ENCODE measurements around the gene ZNF185. TPM values are rescaled to one million over a fixed set of nuclear protein-coding genes. Genes with fewer than 3 reads are reported as not detected.

ZNF185 gene
- total and polyA plus RNA-seq, 9 of the 15 experiments (the other 6 are each of a cell fraction or from before 2014, with no cell fraction given), result 0.08 to 1.1 (median 0.22) TPM

- peaks cover 0 to 18% of the 10 kb centered on the region in 2 experiments; a peak in 3 of 5 replicates for H3K4me1 ChIP-seq (replicated peaks in 1 of 2; ENCODE audit: control insufficient read depth in 2 of 2, insufficient read depth in 2 of 2, low read length in 2 of 2)
- no peak overlapping the region for H3K4me2 ChIP-seq (ENCODE audit: insufficient read depth, low read length)
- no peak for FAIRE-seq
- H3K36me3 ChIP-seq (ENCODE audit: control insufficient read depth, insufficient read depth, low read length), result no peaks in the 10 kb centered on the region
- H3K9ac ChIP-seq (ENCODE audit: insufficient read depth in 1 of 2, low read depth in 2 of 2, low read length in 2 of 2), result no peak overlapping the region
- ChIA-PET CTCF (ENCODE audit: low intra/inter-chr PET ratio) (no interaction called here), POLR2A (no interaction called here)
- peaks cover 3% of the 10 kb centered on the region for H3K9me1 ChIP-seq (ENCODE audit: control insufficient read depth, insufficient read depth, low read length)
- BruUV-seq (replicated peaks), result no TSS peak
- no peak for ATAC-seq
- intact Hi-C loops (cut with micrococcal nuclease), result no loop called here
- peaks cover 13% of the 10 kb centered on the region; the same call in 1 of the 2 replicates for H4K20me1 ChIP-seq (replicated peaks; ENCODE audit: control insufficient read depth, insufficient read depth, low read length)
- no peak overlapping the region for H3K4me3 ChIP-seq
- peaks cover 23 to 71% of the 10 kb centered on the region in 2 experiments; a peak in 4 of 5 replicates for H3K27me3 ChIP-seq (ENCODE audit: control insufficient read depth in 2 of 2, insufficient read depth in 2 of 2, low read length in 2 of 2)
- no peak overlapping the region for H3K27ac ChIP-seq (ENCODE audit: extremely low read depth, low read depth, low read length)
- 2% methylated on average over 9 of the region's 15 CpGs for WGBS (ENCODE audit: insufficient coverage, low coverage, missing lambda C conversion rate)
- no peak overlapping the region for H2AFZ ChIP-seq (ENCODE audit: low read depth, low read length)
- in situ Hi-C loops (cut with MboI), result no loop called here
- no peak for DNase-seq (ENCODE audit: extremely low read depth in 1 of 4, low spot score in 3 of 4)
- H3K9me3 ChIP-seq (replicated peaks; ENCODE audit: control insufficient read depth, insufficient read depth, low read depth, low read length), result no peaks in the 10 kb centered on the region
- H3K79me2 ChIP-seq (ENCODE audit: control insufficient read depth, insufficient read depth, low read length), result no peaks in the 10 kb centered on the region
- no peak for TF ChIP-seq BHLHE40 (IDR thresholded peaks at IDR 0.05; ENCODE audit: low read length)
- TF ChIP-seq ZNF347 (CRISPR knock-in tag; IDR thresholded peaks at IDR 0.05; ENCODE audit: low read depth), result no peak
- no peak for TF ChIP-seq ELK1 (CRISPR knock-in tag; IDR thresholded peaks at IDR 0.05)
- TF ChIP-seq, protein P1, sequence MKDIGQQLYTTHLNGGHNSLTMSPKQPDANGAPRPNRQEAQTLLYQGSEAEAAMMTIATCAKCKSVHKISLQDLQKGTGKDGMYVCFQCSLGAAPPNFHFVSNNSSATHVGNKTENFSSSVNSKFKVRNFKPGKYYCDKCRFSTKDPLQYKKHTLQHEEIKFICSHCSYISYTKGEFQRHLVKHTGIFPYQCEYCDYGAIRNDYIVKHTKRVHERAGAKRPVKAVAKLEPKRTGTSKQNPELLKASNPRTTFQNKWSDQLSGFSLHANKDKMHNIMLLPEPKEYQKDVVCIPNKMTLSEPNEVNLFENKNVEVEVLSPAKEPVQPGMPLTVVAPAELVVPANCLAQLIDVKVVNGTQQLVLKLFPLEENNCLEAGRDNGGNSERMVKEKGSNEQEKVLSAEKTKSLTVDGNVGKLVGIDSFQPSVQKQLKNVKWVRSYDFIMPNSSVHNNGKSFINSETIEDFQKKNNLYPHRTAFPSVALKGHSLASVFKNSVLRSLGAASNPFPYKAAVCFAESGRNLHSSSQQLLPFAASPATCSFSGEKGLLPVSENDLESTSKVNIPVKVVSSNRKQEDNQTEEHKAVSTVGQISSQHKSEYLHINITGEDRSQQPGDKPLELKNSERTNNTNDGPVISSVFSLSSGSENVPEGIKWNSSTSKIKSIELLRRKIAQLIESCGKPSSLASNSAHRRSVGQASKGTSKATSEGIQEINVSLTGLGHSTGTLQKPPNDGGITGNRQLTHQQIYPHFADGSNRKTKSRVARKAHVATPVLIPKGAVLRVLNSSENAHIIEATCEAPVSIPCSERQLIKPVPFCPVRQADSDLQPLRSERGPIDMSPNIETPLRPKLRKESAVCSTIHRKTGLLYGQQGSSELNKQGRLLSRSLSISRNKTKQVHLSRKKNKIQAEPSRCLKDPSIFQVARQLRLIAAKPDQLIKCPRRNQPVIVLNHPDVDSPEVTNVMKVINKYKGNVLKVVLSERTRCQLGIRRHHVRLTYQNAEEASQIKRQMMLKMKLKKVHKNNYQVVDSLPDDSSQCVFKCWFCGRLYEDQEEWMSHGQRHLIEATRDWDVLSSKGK (CRISPR knock-in tag; IDR thresholded peaks at IDR 0.05), result no peak
- TF ChIP-seq, protein P2, sequence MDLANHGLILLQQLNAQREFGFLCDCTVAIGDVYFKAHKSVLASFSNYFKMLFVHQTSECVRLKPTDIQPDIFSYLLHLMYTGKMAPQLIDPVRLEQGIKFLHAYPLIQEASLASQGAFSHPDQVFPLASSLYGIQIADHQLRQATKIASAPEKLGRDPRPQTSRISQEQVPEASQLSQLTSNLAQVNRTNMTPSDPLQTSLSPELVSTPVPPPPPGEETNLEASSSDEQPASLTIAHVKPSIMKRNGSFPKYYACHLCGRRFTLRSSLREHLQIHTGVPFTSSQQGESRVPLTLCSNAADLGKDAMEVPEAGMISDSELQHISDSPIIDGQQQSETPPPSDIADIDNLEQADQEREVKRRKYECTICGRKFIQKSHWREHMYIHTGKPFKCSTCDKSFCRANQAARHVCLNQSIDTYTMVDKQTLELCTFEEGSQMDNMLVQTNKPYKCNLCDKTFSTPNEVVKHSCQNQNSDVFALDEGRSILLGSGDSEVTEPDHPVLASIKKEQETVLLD (IDR thresholded peaks at IDR 0.05), result no peak
- TF ChIP-seq CC2D1A (IDR thresholded peaks at IDR 0.05), result no peak
- no peak for TF ChIP-seq CBFA2T3 (IDR thresholded peaks at IDR 0.05)
- no peak for TF ChIP-seq CBFB (CRISPR knock-in tag; IDR thresholded peaks at IDR 0.05)
Measured at GRCh38 chrX:152901816-152902501, 4.1 kb downstream of the ZNF185 start.
